Stimulated activated CD8-positive, alpha-beta memory T cell treated with anti-CD3 and anti-CD28 coated beads, Interleukin-7, amount 100 ng/mL, for 4 hours (primary cell): ENCODE measurements around the gene LRRC8D.
A peak's percentile ranks its signal among the peaks of the same experiment; 100 is the strongest.

ENCODE experiments used
- DNase-seq, 2 donors: peaks; one replicate each; pipeline ENCODE4 v3.0.0-alpha.2; 2020; ENCODE audit warnings: low read depth in 2 of 2

Gene LRRC8D

DNA sequence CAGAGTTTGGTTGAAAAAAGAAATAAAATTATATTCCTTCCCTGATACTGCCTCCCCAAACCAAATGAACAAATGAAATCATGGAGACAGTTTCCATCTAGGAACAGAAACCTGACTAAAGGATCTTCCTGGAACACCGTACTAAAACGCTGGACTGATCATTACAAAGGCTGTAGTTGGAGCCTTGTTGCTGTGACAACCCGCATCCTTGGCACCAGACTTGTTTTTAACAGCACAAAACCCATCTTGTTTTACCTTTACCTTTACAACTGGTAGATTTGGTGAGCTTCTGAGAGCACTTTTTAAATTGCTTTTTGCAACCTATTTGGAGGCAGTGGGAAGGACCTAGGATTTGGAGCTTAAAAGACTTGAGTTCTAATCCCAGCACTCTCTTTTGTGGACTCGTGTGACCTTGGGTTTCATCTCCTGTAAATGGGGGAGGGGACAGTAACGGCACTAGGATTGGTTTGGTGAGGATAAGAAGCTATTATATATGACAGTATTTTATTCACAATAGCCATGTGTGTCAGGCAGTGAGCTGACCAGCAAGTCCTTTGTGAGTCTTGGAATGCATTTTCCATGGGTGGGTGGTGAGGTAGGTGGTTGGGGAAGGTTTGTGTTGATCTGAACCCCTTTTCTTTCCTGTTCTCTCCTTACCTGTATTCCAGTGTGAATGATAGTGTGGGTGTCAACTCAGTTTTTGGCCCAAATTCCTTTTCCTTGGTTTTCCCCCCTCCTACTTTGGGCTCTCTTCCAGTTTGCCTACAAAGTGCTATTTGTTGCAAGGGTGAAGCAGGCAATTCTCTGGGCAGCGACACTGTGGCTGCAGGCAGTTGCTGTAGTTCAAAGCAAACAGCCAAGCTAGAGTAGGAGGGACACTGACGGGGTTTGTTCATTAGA is 12.6 kb downstream of the LRRC8D start:
- DNase-seq = no peak

DNA sequence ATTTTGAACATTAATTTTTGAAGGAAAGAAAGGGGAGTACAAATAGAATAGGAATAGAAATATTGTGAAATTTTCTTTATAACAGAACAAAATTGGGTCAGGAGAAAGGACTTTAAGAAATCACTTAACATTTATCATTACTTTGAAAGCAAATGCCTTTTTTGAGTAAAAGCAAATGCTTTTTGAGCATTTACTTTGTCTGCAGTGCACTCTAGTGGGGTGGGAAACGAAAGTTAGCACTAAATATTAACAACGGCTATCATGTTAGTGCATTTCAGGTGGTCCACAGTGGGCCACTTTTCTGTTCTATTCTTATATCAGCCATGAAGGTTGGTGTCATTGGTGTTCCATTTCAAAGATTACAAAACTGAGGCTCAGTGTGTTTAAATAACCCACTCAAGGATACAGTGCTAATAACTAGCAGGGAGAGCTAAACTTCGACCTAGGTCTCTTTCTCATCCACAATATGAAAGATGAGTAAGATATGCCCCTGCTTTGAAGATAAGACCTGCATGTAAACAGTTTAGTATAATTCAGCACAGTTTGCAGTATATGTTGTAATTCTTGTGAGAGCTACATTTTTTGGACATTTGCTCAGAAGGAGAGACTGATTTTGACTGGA is 13.4 kb downstream of the LRRC8D start:
- DNase-seq = no peak

DNA sequence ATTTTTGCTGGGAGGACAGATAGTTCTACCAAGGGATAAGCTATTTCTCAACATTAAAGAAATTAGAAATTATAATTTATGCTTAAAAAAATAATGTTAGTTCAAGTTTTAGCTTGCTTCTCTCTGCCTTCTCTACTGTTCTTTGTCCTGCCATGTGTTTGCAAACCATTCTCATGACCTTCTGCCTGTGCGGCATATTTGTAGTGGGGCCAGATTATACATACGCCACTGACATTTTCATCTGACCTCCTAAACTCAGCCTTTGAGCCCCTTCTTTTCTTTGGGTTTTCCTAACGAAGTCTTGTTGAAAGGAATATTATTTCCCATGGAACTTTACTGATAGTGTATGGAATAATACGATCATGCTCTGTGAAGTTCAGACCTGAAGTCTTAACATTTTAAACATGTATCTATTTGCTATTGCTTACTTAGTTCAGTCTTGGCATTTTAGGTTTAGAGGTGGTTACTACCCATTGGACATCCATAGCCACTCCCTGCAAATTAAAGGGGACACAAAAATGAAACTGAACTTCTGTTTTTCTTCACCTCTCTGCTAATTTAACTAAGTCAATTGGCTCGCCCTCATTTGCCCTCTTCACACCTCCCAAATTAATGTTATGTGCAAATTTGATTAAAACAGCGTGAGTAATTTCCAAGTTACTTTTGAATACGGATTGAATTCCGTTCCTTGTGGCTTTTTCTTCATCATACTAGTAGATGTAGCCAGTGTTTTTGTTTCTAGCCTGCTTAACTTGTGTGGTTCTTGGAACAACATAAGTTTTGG is 15.6 kb downstream of the LRRC8D start:
- no peak for DNase-seq

GRCh38 chr1:89837036-89837481 is 16.2 kb downstream of the LRRC8D start:
- no peak for DNase-seq

- no peak for DNase-seq
Measured at GRCh38 chr1:89837510-89837909, 16.7 kb downstream of the LRRC8D start.

GRCh38 chr1:89839516-89839915 is 18.7 kb downstream of the LRRC8D start:
- no peak for DNase-seq

DNA sequence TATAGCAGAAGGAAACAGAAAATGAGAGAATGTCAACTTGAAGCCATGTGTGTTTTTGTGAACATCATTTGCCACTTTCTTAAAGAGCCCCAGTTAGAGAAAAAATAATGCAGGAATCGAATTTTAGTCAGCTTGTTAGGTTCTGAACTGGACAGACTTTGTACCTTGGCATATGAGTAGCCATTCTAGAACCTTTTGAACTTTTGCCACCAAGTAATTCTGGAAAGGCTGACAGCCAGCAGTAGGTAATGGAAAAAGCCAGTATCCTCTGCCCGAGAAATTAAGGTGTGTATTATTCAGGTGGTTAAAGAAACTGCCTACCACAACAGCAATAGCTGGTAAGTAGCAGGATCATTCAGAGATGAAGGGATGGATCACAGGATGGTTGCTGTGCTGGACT is 20.7 kb downstream of the LRRC8D start:
- DNase-seq = no peak

DNA sequence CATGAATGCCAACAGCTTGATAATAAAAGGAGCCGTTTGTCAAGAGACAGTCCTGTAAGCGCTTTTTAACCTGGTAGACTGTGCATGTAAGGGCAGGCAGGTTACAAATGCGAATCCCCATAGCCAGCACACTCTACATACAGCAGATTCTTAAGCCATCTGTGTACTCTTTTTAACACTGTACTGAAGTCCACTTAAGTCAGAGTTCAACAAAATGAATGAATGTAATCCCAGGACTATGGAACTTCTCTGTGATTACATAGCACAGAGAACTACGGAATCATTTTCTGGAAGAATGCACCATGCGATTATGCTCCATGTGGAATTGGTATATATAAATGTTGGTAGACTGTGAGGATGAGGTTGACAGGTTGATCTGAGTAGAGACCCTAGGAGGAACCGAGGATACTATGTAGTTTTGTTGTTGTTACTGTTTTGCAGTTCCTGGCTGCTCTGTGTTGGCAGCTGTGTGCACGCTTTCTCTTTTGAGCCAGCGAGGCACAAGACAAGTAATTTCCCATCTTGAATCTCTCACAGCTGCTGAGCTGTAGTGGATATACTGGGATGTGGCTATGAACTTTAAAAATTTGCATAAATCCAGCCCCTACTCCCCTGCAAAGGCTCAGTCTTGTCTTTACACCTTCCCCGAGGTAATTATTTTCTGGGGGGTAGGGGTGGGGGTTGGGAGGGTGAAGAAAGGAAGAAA is 21.9 kb downstream of the LRRC8D start:
- no peak for DNase-seq

- peak; percentile 56 to 77 for DNase-seq
Measured at GRCh38 chr1:89843273-89844130, 22.7 kb downstream of the LRRC8D start.

- DNase-seq = peak; percentile 34 to 40
Measured at GRCh38 chr1:89844241-89844807, 23.5 kb downstream of the LRRC8D start.

GRCh38 chr1:89844860-89845259 is 24.0 kb downstream of the LRRC8D start:
- DNase-seq = no peak

DNA sequence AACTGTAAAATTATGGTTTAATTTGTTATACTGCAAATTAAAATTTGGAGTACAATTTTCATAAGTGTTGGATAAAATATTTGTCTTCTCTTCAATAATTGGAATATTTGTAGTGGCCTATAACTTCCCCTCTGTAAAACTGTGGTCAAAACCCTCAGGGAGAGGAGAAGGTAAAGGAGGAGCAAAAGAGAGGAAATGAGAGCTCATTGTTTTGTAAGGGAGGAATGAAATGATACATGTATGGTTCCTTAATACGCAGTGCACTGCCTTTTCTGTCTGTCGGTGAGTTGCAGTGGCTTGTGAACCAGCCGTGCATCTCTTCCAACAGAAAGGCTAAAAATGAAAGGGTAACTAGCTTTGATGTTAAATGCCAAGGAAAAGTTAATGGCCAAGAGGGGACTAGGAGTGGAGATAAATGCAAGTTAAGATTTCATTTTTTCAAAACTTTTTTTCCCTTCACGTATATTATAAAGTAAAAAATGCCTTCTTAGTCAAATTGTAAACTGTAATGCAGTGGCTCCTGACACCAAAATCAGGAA is 26.4 kb downstream of the LRRC8D start:
- no peak for DNase-seq

DNA sequence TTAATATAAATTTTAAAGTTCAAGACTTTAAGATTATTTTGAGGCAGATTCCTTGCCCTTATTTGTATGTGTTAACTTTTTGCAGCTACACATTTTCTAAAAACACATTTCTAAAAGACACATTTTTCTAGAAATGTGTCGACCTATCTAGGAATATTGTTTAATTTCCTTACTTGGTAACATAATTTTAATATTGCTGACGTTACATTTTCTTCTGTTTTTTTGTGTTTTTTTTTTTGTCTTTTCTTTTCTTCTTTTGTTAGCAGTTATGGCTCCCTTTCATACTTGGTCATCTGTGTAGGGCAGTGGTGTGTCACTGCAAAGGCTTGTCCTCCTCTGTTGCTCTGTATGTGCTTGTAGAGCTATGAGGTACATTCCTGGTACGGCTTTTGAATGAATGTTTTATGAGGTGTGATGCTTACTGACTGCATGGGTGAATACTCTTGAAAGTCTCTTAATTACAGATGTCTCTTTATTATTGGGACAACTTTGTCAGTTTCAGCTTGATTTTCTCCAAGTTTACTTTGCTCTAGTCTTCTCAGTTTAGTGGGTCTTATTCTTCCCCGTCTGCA is 30.1 kb downstream of the LRRC8D start:
- DNase-seq = no peak

- DNase-seq = no peak
Measured at GRCh38 chr1:89854140-89854539, 33.3 kb downstream of the LRRC8D start.

GRCh38 chr1:89855413-89856123 is 34.7 kb downstream of the LRRC8D start:
- DNase-seq = no peak

- no peak for DNase-seq
Measured at GRCh38 chr1:89863165-89863830, 42.5 kb downstream of the LRRC8D start.

GRCh38 chr1:89865498-89866382 is 44.9 kb downstream of the LRRC8D start:
- no peak for DNase-seq

DNA sequence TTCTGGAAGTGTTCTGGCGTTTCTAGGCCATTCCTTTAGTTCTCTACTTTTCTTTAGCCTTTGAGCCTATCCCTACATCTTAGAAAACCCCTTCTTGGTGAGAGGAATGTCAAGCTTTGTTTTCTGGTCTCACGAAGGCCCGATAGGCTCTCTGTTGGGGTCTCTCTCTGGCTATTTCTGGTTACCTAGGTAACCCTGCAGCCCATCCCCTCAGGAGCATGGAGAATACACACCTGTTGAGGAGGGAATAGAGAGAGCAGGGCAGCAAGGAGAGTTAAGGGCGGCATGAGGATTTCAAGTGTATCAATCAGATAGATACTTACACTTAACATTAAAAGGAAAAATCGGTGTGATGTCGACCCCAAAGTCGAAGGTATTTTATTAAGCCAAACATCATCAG is 45.7 kb downstream of the LRRC8D start:
- no peak for DNase-seq
